Hindlimb muscle (tissue), 1 donor: Measurements from ENCODE around the gene MAD1L1. TPM values are rescaled to one million over a fixed set of nuclear protein-coding genes. Genes with fewer than 3 reads are reported as not detected.

Experiments
- DNase-seq: peaks from one replicate; pipeline ENCODE4 v3.0.0-alpha.2; 2013
- polyA plus RNA-seq: library from polyadenylated mRNA; unstranded; fragments of 120-200 nt; gene quantifications from one replicate; pipeline ENCODE4 v1.2.1, GENCODE V29; 2013; ENCODE audit not compliant: insufficient read length

Gene MAD1L1
- polyA plus RNA-seq, 1 donor: 27.6 TPM

DNA sequence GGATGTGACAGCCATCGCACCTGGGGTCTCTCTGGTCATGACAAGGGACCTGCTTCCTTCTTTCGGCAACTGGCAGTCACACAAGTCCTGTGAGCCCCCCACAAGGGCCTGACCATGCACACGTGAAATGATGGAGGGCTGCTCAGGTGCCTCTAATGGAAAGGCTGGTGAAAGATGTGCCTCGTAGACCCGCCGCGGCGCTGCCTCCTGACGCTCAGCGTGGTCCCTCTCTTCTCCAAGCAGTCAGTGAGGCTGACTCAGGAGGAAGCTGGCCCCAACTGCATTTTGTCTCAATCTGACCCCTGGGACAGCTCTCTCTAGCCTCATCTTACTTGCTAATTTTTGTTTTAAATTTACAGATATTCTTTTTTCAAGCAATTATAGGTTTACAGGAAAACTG lies 100.9 kb downstream of the MAD1L1 start:
- no peak for DNase-seq

DNA sequence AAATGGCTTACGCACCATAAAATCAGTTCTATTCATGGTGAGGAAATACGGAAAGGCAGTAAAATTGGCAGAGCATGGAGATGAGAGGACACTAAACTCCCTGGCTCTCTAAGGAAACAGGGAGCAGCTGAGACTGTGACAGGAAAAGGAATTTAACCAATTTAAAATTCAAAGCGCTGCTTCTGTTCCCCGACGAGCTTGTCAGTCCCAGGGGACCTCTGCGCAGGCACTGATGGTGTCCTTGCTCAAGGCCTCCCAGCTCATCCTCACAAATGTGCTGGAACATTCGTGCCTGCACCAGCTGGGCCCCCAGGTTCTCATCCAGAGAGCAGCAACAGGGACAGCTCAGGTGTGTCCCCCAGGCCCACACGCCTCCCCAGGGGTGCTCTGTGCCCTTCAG lies 101.4 kb downstream of the MAD1L1 start:
- no peak for DNase-seq

GRCh38 chr7:2130096-2130375 lies 102.7 kb downstream of the MAD1L1 start:
- no peak for DNase-seq

DNA sequence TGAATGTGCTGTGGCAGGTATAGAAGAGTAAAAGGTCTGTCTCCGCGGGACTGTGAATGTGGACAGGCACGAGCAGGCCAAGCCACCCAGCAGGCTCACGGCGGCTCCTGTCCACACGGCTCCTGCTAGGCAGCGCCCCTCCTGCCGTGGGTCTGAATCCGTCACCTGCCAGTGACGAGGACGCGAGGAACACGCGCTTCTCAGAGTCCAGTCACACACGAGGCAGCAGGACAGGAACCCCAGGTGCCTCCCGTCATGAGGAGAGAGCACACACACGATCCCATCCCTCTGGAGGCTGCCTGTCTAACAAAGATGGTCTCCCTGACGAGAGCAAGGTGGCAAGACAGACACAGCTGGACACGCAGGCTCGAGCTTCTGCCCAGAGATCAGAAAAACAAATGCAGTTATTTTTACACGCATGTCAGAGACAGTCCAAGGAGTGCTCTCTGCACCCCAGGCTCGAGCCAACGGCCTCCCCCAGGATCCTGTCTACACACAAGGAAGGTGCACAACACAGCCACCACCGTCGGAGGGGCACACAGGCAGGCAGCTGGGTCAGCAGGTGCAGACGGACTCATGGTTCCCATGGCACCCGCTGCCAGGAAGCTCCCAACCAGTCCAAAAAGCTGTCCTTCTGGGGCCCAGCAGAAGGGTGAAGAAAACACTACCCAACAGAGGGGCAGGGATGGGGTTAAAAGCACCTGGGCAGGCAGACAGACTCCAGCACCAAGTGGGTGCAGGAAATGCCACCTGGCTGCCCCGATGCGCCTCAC lies 103.2 kb downstream of the MAD1L1 start:
- no peak for DNase-seq

GRCh38 chr7:2128601-2129322 lies 104.0 kb downstream of the MAD1L1 start:
- DNase-seq: no peak

DNA sequence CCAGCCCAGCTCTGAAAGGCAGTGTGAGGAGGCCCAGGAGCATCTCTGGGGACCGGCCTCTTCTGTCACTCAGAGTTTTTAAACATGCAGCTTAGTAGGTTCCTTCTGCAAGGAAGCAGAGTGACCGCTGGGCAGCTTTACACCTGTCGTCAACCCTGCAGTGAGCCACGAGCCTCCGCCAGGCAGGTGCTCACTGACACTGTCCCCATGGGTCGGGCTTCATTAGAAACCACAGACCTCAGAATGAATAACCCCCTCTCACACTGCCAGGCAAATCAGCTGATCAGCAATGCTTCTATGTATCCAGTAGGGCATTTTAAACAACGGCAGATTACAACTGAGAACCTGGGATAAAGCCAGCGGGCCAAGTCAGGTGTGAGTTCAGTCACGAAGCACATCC lies 106.1 kb downstream of the MAD1L1 start:
- DNase-seq: no peak

DNA sequence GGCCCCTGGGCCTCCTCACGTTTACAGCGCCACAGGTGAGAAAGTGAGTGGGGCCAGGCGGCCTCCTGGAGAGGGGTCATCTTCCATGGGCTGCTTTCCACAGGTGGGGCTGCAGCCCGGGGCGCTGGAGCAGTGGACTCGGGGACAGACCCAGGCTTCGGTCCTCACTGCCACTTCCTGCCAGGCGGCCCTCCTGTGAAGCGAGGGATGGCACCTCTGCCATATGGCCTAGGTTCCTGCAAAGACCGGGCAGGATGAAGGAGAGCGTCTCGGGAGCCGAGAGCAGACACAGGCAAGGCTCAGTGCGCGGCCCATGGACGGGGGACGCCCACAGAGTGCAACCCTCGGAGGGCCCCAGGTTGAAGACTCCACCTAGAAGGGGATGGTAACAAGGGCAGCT lies 106.8 kb downstream of the MAD1L1 start:
- no peak for DNase-seq

GRCh38 chr7:2124604-2125345 lies 108.0 kb downstream of the MAD1L1 start:
- no peak for DNase-seq

GRCh38 chr7:2123916-2124315 lies 108.8 kb downstream of the MAD1L1 start:
- no peak for DNase-seq

DNA sequence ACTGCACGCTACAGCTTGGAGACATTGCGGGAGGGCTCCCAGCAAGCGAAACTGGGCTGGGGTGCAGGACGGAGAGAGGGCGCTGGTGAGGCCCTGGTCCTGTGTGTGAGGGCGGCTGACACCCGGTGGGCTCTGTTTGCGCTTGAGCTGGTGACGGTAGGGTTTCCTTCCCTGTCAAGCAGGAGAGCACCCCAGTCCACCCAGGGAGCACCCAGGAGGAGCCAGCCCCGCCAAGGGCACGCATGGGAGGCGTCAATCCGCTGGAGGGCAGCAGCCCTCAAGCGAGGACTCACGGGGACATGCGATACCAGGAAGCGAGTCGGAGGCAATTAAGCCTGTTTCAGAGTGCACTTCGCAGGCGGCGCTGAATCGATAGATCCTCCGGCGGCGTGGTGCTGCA lies 109.4 kb downstream of the MAD1L1 start:
- DNase-seq: no peak

- DNase-seq: no peak
Observed at GRCh38 chr7:2122651-2123050, 110.1 kb downstream of the MAD1L1 start.

DNA sequence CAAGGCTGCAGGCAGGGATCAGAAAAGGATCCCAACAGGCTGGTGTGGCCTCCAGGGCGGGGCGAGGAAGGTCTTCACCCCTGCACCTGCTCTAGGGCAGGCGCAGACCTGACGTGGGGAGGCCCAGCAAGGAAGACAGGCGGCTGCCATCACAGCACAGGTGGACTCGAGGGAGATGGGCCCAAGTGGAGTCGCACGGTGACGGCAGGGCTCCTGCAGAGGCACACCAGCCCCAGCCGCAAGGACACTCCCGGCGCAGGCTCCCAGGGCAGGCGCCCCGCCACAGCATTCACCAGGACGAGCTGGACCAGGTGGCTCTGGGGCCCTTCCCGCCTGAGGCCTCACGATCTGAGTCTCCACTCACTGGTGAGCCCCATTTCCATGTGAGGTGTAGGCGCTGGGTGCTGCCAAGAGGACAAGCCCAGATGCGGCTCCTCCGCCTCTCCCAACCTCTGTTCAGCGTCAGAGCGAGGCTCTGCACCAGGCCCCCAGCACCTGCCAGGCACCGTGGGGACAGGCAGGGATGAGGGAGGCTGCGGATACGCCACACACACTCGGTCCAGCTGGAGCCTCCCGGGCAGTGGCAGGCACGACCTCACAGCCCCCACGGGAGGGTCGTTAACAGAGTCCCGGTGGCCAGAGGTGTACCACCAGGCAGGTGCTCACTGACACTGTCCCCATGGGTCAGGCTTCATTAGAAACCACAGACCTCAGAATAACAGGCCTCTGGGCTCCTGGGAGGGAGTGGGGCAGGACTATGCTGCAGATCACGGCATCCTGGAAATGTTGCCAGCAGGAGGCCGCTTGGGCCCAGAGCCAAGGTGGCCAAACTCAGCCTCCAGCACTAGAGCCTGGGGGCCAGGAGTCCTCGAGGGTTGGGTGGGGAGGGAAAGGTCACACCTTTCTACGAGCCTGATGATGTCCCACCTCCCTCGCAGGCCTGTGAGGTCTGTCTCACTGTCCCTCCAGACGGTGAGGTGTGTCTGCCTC lies 111.6 kb downstream of the MAD1L1 start:
- no peak for DNase-seq

- no peak for DNase-seq
Observed at GRCh38 chr7:2120251-2120660, 112.5 kb downstream of the MAD1L1 start.

DNA sequence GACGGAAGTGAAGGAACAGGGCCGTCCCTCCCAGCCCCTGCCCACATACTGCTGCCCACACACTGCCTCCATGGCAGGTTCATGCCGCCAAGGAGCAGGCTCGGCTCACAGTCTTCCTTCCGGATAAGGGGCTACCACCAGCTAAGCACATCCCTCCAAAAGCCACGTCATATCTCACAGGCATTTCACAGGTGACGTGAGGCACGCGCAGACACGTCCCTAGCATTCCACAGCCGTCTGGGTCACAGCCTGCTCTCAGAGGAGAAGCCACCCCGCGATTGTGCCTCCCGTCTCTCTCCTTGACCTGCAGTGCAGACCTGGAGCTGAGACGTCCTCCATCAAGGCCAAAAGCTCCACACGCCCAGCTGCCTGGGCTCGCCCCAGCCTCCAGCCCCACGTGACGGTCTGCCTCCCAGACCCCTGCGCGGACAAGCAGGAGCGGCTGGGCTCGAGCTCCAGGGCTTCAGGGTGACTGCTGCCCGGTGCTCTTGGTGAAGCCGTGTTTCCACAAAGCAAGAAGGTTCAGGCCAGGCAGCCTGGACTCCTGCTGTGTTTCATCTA lies 114.0 kb downstream of the MAD1L1 start:
- DNase-seq: no peak

- DNase-seq: no peak
Observed at GRCh38 chr7:2118056-2118455, 114.7 kb downstream of the MAD1L1 start.

DNA sequence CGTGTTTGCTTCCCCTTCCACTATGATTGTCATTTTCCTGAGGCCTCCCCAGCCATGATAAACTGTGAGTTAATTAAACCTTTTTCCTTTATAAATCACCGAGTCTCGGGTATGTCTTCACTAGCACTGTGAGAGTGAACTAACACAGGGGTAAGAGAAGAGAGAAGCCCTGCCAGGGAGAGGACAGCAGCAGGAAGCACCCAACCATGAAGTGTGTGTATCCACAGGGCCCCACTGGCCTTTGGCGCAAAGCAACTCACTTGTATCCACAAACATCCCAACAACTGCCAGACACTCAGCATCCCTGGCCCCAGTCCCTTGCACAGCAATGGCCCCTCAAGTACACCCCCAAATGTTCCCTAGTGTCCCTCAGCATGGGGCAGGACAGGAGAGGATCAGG lies 115.1 kb downstream of the MAD1L1 start:
- DNase-seq: no peak

- no peak for DNase-seq
Observed at GRCh38 chr7:2116989-2117591, 115.7 kb downstream of the MAD1L1 start.

- no peak for DNase-seq
Observed at GRCh38 chr7:2116448-2116810, 116.3 kb downstream of the MAD1L1 start.

DNA sequence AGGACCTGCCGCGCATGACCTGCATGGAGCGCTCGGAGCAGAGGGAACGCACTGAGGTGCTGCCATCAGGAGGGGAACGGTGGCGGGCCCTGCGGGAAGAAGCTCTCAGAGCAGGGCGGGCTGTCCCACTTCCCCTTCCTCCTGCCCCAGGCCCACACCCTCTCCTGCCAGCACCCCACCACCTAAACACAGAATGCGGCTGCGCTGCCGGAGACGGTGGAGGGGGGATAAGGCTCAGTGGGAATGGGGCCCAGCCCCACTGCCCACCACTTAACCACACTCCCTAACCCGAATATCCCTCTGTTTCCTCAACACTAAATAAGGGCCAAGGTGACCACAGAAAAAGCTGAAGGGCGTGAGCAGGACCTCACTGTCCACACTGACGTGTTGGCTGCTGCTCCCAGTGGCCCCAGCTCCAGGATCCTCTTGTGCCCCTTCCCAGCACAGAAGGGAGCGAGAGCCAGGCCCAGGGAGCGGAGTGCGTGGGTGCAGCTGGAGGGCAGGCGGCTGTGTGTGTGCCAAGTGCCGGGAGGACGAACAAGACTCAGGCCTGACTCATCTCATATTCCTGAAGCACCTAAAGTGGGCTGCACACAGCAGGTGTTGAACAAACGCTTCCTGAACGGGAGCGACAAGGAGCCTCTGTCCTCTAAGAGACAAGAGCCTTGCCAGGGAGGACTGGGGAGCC lies 116.8 kb downstream of the MAD1L1 start:
- no peak for DNase-seq

GRCh38 chr7:2114926-2115759 lies 117.6 kb downstream of the MAD1L1 start:
- no peak for DNase-seq
